CD14-positive monocyte (primary cell): ENCODE data around the gene DEPDC7. TPM values are rescaled to one million over a fixed set of nuclear protein-coding genes. Genes with fewer than 3 reads are reported as not detected.

Source experiments
- DNase-seq, 3 donors: peaks; one replicate each; pipeline ENCODE4 v3.0.0-alpha.2; 2011 to 2022
- H2AFZ ChIP-seq: 2 replicates; pipeline ENCODE4 v1.6.0; 2012; ENCODE audit warnings: mild to moderate bottlenecking, low read depth, low read length, inconsistent platforms; ENCODE audit not compliant: insufficient read depth, poor library complexity, severe bottlenecking
- H3K27ac ChIP-seq, 2 donors: 1 replicate in 1 of 2; 2 replicates in 1 of 2; pipeline ENCODE4 v1.5.1; 2012 to 2013; ENCODE audit warnings: low read length in 2 of 2, control low read depth in 1 of 2, inconsistent platforms in 1 of 2, low read depth in 1 of 2, mild to moderate bottlenecking in 1 of 2
- H3K27me3 ChIP-seq, 2 donors: one replicate each; pipeline versions ENCODE4 v1.6.0 to v1.6.1; 2011 to 2013; ENCODE audit warnings: low read length in 2 of 2; ENCODE audit not compliant: control insufficient read depth in 2 of 2, insufficient read depth in 2 of 2
- H3K36me3 ChIP-seq, 2 donors: replicated peaks in 1 of 2; 1 replicate in 1 of 2; 2 replicates in 1 of 2; pipeline versions ENCODE4 v1.5.1 to v1.6.1; 2012 to 2013; ENCODE audit warnings: low read length in 2 of 2, control low read depth in 1 of 2, inconsistent platforms in 1 of 2, mild to moderate bottlenecking in 1 of 2; ENCODE audit not compliant: insufficient read depth in 2 of 2, control insufficient read depth in 1 of 2
- H3K4me1 ChIP-seq, 2 donors: 1 replicate in 1 of 2; 2 replicates in 1 of 2; pipeline versions ENCODE4 v1.5.1 to v1.6.1; 2012 to 2013; ENCODE audit warnings: low read length in 2 of 2, control low read depth in 1 of 2, inconsistent platforms in 1 of 2, mild to moderate bottlenecking in 1 of 2, moderate library complexity in 1 of 2; ENCODE audit not compliant: insufficient read depth in 2 of 2, control insufficient read depth in 1 of 2
- H3K4me2 ChIP-seq: replicated peaks from 2 replicates; pipeline ENCODE3; 2012; ENCODE audit warnings: low read length, moderate library complexity, mild to moderate bottlenecking; ENCODE audit not compliant: poor library complexity, severe bottlenecking; ENCODE audit errors: extremely low read depth
- H3K4me3 ChIP-seq, 3 experiments: fragments of 200-600 bp in 1 of 3; sonication (generic) in 1 of 3; replicated peaks in 1 of 3; 1 replicate in 2 of 3; 2 replicates in 1 of 3; pipeline ENCODE4 v1.5.1; 2011 to 2013; ENCODE audit warnings: low read length in 3 of 3, mild to moderate bottlenecking in 3 of 3, control low read depth in 2 of 3, low read depth in 2 of 3, inconsistent platforms in 1 of 3, moderate library complexity in 1 of 3
- H3K79me2 ChIP-seq: 2 replicates; pipeline ENCODE4 v1.6.0; 2012; ENCODE audit warnings: mild to moderate bottlenecking, control low read depth, inconsistent platforms, low read length, moderate library complexity; ENCODE audit not compliant: insufficient read depth
- H3K9ac ChIP-seq: 2 replicates; pipeline ENCODE4 v1.6.0; 2017; ENCODE audit warnings: low read length, mild to moderate bottlenecking; ENCODE audit not compliant: insufficient read depth, poor library complexity, severe bottlenecking
- H3K9me3 ChIP-seq, 2 donors: replicated peaks in 1 of 2; 1 replicate in 1 of 2; 2 replicates in 1 of 2; pipeline versions ENCODE4 v1.5.1 to v1.6.1; 2012 to 2013; ENCODE audit warnings: low read length in 2 of 2, control low read depth in 1 of 2; ENCODE audit not compliant: control insufficient read depth in 1 of 2, insufficient read depth in 1 of 2
- H4K20me1 ChIP-seq: 2 replicates; pipeline ENCODE4 v1.6.0; 2012; ENCODE audit warnings: mild to moderate bottlenecking, low read length, control low read depth, moderate library complexity; ENCODE audit not compliant: insufficient read depth
- H3K27ac Mint-ChIP-seq, 7 donors: one replicate each; pipeline ENCODE4 v1.8.0; 2020; ENCODE audit warnings: mild to moderate bottlenecking in 7 of 7, mixed read lengths in 7 of 7, moderate library complexity in 6 of 7, inconsistent platforms in 2 of 7
- H3K27me3 Mint-ChIP-seq, 3 donors: one replicate each; pipeline ENCODE4 v1.8.0; 2021 to 2022; ENCODE audit warnings: low read depth in 3 of 3, mild to moderate bottlenecking in 3 of 3, mixed read lengths in 3 of 3, moderate library complexity in 3 of 3, inconsistent platforms in 1 of 3
- H3K36me3 Mint-ChIP-seq, 2 donors: one replicate each; pipeline ENCODE4 v1.8.0; 2020; ENCODE audit warnings: mixed read lengths in 2 of 2, inconsistent platforms in 1 of 2, mild to moderate bottlenecking in 1 of 2
- H3K4me1 Mint-ChIP-seq: one replicate; pipeline ENCODE4 v1.8.0; 2020; ENCODE audit warnings: mild to moderate bottlenecking, mixed read lengths
- H3K4me3 Mint-ChIP-seq, 2 donors: one replicate each; pipeline ENCODE4 v1.8.0; 2020; ENCODE audit warnings: mild to moderate bottlenecking in 2 of 2, mixed read lengths in 2 of 2, moderate library complexity in 1 of 2
- H3K9me3 Mint-ChIP-seq, 7 donors: one replicate each; pipeline ENCODE4 v1.8.0; 2020 to 2022; ENCODE audit warnings: mixed read lengths in 7 of 7, mild to moderate bottlenecking in 6 of 7, moderate library complexity in 6 of 7, inconsistent platforms in 2 of 7
- CTCF ChIP-seq: fragments of 200-600 bp; IDR thresholded peaks from one replicate; pipeline ENCODE4 v1.8.0; 2022; ENCODE audit warnings: antibody characterized with exemption, mild to moderate bottlenecking
- WGBS: methylation state at CpG from one replicate; pipeline ENCODE4 v1.1.5; 2013; ENCODE audit warnings: missing lambda C conversion rate; ENCODE audit not compliant: insufficient coverage; 5-methylcytosine and 5-hydroxymethylcytosine counted together
- intact Hi-C, 2 donors: fragments of 100-400 bp; cut with micrococcal nuclease; formaldehyde crosslinking; loops; one replicate each; pipeline versions ENCODE4 v1.15.0 to v1.15.1; 2023
- polyA plus RNA-seq, 3 donors: library from polyadenylated mRNA; depleted of rRNA in 1 of 3; unstranded in 2 of 3; stranded (reverse) in 1 of 3; fragments of 300-500 nt in 2 of 3; fragments of >200 nt in 1 of 3; fragmentation: Illumina TruSeq in 2 of 3; gene quantifications; 1 replicate in 2 of 3; 2 replicates in 1 of 3; pipeline ENCODE4 v1.2.3, GENCODE V29; 2012 to 2021

The DEPDC7 gene
- polyA plus RNA-seq, 3 donors = 0.33 to 0.55 (median 0.48) TPM

- no peaks in the 10 kb centered on the region for H4K20me1 ChIP-seq
- no peak overlapping the region for H3K27ac ChIP-seq
- peaks cover 47 to 67% of the 10 kb centered on the region in 2 donors for H3K36me3 Mint-ChIP-seq
- H3K4me1 Mint-ChIP-seq = peaks cover 35% of the 10 kb centered on the region
- peak overlapping the region in 4 of 7 donors; percentile 43 to 91 (median 71) for H3K27ac Mint-ChIP-seq
- intact Hi-C loops = loop anchor here (1.0 to 2.0 kb wide), 2 partner anchors 105 kb away; no protein-coding TSS in a partner anchor
- H3K4me3 ChIP-seq = no peak overlapping the region
- no peaks in the 10 kb centered on the region for H3K27me3 ChIP-seq
- H2AFZ ChIP-seq = no peak overlapping the region
- H3K36me3 ChIP-seq = peaks cover 47 to 58% of the 10 kb centered on the region in 2 donors
- H3K27me3 Mint-ChIP-seq = peaks cover 0 to 2% (median 1%) of the 10 kb centered on the region in 3 donors
- no peak overlapping the region for H3K4me2 ChIP-seq
- H3K4me3 Mint-ChIP-seq = no peak overlapping the region
- H3K9me3 ChIP-seq = no peaks in the 10 kb centered on the region
- no peaks in the 10 kb centered on the region for H3K9me3 Mint-ChIP-seq
- peak; percentile 89 for TF ChIP-seq CTCF
- H3K4me1 ChIP-seq = peaks cover 32 to 34% of the 10 kb centered on the region in 2 donors
- H3K9ac ChIP-seq = no peak overlapping the region
- 86% methylated on average over 14 of the region's 22 CpGs for WGBS
- no peaks in the 10 kb centered on the region for H3K79me2 ChIP-seq
- DNase-seq = peak; percentile 48 to 69 (median 58)
Observed at GRCh38 chr11:33065445-33066178, 49.9 kb downstream of the DEPDC7 start.

GRCh38 chr11:33067294-33067693, 51.6 kb downstream of the DEPDC7 start:
- Histone ChIP-seq H3K4me2 (no peak overlapping the region), H3K27ac (no peak overlapping the region), H3K27me3 (no peaks in the 10 kb centered on the region), H4K20me1 (no peaks in the 10 kb centered on the region), H2AFZ (no peak overlapping the region), H3K79me2 (no peaks in the 10 kb centered on the region), H3K9ac (no peak overlapping the region), H3K4me3 (no peak overlapping the region), H3K36me3 (peaks cover 50 to 63% of the 10 kb centered on the region in 2 donors), H3K4me1 (peaks cover 32 to 33% of the 10 kb centered on the region in 2 donors), H3K9me3 (no peaks in the 10 kb centered on the region)
- intact Hi-C loops = loop anchor here in 1 of 2 donors (2.0 kb wide), 1 partner anchor 106 kb away; no protein-coding TSS in a partner anchor
- no peak for TF ChIP-seq CTCF
- Mint-ChIP-seq H3K27ac (no peak overlapping the region), H3K36me3 (peaks cover 52 to 67% of the 10 kb centered on the region in 2 donors), H3K4me1 (peaks cover 35% of the 10 kb centered on the region), H3K4me3 (no peak overlapping the region), H3K9me3 (no peaks in the 10 kb centered on the region), H3K27me3 (peaks cover 0 to 3% (median 0%) of the 10 kb centered on the region in 3 donors)
- no peak for DNase-seq
- WGBS = 98% methylated on average over 3 of the region's 3 CpGs
